Glomerular visceral epithelial cell (primary cell): ENCODE results near the gene RUBCNL.

ENCODE experiments used
- DNase-seq: peaks from one replicate; pipeline ENCODE4 v3.0.0-alpha.2; 2016; ENCODE audit errors: extremely low spot score

RUBCNL gene

DNA sequence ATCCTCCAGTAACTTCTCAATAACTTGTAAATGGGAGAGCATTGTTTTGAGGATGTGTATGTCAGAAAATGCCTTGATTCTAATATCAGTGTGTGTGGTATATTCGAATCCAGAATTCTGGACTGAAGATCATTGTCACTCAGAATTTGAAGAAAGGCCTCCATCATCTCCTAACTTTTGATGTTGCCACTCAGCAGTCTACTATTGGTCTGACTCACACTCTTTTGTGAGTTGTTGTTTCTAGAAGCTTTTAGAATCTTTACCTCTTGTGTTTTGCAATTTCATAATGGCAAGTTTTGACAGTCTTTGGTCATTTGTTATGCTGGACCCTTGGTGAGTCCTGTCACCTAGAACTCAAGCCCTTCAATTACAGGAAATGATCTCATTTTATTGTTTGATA is 77.0 kb downstream of the RUBCNL start:
- no peak for DNase-seq

DNA sequence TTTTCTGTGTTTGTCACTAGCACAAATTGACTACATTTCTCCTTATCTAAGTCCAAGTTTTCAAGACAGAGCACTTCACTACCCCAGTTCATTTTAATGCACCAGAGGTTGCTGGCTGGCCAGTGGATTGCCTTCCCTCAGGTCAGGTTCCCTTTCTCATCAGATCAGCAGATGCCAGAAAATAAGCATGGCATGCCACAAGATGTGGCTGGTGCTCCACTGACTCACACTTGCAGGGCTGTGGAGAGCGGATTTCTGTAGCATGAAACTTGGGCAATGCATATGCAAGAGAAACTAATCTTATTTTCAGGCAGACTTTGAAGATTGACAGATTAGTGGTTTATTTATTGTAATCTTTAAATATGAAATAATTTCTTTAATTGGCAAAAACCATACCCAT is 79.5 kb downstream of the RUBCNL start:
- DNase-seq, result no peak

DNA sequence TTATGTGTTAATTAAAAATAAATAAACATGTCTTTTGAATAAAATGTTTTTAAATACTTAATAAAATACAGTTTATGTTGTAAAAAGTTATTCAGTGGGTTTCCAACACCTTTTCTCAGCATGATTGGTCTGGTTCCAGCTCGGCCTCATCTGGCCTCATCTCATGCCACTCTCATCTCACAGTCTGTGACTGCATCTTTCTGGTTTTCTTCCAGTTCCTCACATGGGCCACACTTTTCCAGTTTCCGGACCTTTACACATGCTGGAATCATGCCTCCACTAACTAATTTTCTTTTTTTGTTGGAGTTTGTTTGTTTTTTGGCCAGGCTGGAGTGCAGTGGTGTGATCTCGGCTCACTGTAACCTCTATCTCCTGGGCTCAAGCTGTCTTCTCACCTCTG is 82.5 kb downstream of the RUBCNL start:
- DNase-seq, result no peak

DNA sequence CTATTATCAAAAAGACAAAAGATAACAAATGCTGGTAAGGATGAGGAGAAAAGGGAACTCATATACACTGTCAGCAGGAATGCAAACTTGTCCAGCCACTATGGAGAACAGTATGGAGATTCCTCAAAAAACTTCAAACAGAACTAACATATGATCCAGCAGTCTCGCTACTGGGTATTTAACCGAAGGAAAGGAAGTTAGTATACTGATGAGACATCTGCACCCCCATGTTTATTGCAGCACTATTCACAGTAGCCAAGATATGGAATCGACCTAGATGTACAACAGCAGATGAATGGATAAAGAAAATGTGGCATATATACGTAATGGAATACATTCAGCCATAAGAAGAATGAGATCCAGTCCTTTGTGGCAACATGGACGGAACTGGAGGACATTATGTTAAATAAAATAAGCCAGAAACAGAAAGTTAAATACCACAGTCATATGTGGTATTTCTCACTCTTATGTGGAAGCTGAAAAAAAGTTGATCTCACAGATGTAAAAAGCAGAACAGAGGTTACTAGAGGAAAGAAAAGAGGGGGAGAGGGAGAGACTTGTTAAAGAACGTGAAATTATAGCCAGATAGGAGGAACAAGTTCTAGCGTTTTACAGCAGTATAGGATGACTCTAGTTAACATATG is 83.2 kb downstream of the RUBCNL start:
- DNase-seq, result no peak

DNA sequence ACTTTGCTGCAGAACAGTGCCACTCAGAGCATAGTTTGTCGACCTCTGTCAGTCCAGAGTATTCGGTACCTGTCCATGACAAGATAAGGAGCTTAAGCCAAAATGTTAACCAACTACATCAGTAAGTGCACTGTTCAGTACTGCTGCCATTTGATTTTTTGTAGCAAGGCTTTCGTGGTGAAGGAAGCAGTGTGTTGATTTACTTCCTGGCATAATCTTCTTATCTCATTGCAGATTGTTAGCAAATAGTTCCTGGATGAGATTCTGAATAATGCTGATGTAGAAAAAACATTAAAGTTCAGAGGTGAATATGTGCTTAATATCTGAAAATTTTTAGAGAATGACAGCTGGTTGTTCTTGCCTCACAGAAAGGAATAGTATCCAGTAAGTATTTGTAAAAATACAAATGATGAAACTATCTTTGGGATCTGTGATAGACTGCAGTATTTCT is 89.7 kb downstream of the RUBCNL start:
- DNase-seq, result no peak

DNA sequence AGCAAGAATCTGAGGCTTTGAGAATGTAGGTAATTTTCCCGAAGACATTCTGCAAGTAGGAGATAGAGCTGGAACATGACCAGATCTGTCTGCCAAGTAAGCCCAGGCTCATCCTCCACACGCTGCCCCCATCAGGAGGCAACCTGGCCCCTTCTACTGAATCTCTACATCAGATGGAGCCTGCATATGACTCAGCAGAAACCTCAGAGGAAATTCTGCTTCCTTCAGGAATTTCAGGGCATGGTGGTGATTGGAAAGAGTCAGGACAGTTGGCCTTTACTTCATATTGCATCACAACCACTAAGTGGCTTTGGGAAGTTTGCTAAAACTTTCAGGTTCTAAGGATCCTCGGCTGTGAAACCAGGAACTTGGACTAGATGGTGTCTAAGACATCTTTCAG is 90.1 kb downstream of the RUBCNL start:
- peak; percentile 68 for DNase-seq

DNA sequence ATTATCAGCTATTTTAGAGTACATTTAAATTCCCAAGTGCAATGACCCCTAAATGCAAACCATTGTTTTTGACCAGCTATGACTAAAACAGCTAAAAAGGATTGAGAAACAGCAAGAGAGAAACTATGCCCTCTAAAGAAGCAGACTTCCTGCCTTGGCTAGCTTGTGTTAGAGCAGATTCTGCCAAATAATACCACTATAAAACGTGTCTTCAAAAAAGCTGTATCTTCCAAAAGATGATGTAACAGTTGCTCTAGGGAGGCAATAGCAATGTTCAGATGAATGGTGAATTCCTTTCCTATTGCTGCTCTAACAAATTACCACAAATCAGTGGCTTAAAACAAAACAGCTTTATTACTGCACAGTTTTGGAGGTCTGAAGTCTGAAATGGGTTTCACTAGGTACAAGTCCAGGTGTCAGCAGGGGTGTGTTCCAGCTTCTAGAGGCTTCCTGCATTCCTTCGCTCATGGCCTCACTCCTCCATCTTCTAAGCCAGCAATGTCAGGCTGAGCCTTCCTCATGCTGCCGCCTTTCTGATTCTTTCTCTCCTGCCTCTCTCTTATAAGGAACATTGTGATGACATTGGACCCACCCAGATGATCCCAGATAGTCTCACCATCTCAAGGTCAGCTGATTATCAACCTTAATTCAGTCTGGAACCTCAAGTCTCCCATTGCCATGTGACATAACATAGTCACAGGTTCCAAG is 90.8 kb downstream of the RUBCNL start:
- DNase-seq, result peak; percentile 64

DNA sequence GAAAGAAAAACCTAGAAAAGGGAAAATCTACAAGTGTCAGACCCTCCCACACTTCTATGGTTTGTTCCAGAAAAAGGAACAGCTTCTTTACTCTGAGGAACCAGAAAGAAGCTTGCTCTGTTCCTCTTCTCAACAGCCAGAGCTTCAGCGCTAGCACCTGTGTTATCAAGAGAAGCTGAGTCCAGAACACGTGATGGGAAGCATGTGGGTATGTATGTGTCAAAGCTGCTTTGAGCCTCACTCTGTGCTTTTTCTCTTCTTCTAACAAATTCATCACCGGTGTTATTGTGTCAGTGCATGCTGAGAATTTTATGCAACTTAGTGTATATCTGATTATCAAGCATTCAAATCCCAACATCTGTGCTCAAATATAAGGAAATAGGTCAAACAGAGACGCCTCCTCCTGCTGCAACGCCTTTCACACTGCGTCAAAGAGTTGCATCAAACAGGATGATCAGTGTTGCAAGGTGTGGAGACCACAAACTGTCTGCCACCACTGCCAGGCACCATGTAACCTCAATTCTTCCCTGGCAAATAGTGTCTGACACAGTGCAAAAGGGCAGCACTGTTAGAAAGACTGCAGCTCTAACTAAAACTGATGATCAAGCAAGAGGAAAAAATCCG is 91.4 kb downstream of the RUBCNL start:
- peak; percentile 49 for DNase-seq

DNA sequence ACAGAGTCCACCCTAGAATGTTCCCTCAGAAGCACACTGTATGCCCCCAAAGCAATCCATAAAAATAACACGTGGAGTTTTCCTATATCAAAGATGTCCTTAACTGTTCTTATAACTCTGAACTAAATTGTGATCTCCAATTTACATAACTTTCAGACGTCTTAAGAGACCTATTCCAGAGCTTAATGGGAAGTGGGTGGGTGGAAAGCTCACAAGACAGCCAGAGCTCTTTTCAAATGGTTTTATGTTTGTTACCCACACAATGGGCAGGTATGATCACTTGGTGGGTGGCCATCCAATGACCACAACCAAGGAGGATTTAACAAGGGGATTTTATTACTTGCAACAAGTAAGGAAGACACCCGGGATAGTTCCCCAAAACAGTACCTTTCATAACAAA is 93.6 kb downstream of the RUBCNL start:
- no peak for DNase-seq
